Epithelial cell of proximal tubule (primary cell): ENCODE data around the gene CCDC57. TPM values are rescaled to one million over a fixed set of nuclear protein-coding genes. Genes with fewer than 3 reads are reported as not detected.

Experiments used
- DNase-seq: peaks from one replicate; pipeline ENCODE4 v3.0.0-alpha.2; 2011; ENCODE audit warnings: low read depth
- H3K4me3 ChIP-seq: 2 replicates; pipeline ENCODE4 v1.5.1; 2011; ENCODE audit warnings: low read depth, mild to moderate bottlenecking, low read length
- total RNA-seq: library from RNA; depleted of rRNA; stranded (reverse); fragments of >200 nt; gene quantifications from 2 replicates; pipeline ENCODE4 v1.2.3, GENCODE V29; 2015
- TF ChIP-seq, protein P1 (sequence below): conservative IDR thresholded peaks from 2 replicates; pipeline ENCODE4 v1.5.1; 2012; ENCODE audit warnings: low read depth, mild to moderate bottlenecking, low read length

Gene CCDC57
- total RNA-seq, 1 donor from 2014 or later, result 10.8 TPM

DNA sequence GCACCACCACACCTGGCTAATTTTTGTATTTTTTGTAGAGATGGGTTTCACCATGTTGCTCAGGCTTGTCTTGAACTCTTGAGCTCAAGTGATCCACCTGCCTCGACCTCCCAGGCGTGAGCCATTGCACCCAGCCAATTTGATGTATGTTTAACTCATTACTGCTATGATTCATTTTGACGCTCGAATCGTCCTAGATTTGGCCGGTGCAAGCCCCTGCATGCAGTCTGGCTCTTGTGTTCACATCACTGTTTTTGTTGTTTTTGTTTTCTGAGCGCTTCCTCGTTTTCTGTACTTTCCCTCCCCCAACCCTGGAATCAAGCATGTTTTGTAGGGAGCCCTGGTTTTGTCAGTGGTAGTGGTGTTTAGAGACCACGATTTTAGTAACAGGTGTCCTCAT lies 139.2 kb downstream of the CCDC57 start:
- DNase-seq, result no peak
- H3K4me3 ChIP-seq, result no peak overlapping the region
- TF ChIP-seq, protein P1, sequence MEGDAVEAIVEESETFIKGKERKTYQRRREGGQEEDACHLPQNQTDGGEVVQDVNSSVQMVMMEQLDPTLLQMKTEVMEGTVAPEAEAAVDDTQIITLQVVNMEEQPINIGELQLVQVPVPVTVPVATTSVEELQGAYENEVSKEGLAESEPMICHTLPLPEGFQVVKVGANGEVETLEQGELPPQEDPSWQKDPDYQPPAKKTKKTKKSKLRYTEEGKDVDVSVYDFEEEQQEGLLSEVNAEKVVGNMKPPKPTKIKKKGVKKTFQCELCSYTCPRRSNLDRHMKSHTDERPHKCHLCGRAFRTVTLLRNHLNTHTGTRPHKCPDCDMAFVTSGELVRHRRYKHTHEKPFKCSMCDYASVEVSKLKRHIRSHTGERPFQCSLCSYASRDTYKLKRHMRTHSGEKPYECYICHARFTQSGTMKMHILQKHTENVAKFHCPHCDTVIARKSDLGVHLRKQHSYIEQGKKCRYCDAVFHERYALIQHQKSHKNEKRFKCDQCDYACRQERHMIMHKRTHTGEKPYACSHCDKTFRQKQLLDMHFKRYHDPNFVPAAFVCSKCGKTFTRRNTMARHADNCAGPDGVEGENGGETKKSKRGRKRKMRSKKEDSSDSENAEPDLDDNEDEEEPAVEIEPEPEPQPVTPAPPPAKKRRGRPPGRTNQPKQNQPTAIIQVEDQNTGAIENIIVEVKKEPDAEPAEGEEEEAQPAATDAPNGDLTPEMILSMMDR, result no peak

DNA sequence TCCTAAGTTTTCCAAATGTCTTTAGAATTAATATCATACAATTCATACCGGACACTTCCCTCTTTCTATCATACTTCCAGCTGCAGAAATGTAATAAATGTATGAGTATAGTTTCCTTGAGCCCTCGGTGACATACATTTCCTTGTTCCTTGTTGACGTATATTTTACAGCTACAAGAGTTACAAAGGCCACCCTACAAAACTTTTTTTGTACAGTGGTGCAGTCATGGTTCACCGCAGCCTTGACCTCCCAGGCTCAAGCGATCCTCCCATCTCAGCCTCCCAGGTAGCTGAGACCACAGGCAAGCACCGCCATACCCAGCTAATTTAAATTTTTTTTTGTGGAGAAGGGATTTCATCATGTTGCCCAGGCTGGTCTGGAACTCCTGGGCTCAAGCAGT lies 139.8 kb downstream of the CCDC57 start:
- no peak for DNase-seq
- TF ChIP-seq, protein P1, result no peak
- no peak overlapping the region for H3K4me3 ChIP-seq

DNA sequence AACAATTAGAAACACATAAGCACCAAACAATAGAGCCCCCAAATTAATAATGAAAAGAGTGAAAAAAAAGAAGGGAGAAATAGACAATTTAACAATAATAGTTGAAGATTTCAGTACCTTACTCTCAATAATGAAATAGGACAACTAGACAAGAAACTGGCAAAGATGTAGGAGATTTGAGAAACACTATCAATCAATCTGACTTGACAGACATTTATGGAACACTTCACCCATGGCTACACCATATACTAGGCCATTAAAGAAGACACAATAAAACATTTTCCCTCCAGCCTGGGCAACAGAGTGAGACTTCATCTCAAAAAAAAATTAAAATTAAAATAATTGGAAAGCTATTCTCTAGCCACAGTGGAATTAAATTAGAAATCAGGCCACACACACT lies 142.0 kb downstream of the CCDC57 start:
- H3K4me3 ChIP-seq, result no peak overlapping the region
- TF ChIP-seq, protein P1, result no peak
- DNase-seq, result no peak

DNA sequence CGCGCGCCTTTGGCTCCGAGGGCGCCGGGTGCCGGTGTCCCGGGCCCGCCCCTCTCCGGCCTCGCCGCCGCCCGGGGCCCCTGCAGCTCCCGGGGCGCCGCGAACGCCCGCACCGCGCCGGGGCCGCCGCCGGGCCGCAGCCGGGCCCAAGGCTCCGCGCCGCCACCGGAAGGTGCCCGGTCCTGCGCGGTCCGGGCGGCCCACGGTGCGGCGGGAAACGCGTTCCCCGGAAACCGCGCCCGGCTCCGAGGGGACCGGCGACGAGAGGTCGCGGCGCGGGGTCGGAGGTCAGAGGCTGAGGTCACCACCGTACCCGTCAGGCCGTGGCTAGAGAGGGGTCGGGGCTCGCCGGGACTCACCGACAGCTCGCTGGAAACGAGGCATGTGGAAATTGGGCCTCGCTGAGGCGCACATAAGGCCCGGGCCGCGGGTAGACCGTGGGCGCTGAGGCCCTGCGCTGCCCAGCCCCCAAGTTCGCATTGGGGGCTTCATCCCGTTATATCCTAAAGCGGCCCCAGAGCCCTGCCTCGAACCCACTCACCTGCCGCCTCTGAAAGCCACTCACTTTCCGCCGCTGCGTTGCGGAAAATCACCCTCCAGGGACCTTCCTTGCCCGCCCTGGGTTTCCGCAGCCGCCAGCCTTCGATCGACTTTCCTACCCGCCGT lies 146.9 kb downstream of the CCDC57 start, which contains the start of gene DUS1L:
Gene DUS1L (minus strand): TSS at position 167 of the 666 bp plus-strand sequence. CDS start 745 bp downstream, outside the sequence.
- H3K4me3 ChIP-seq, result peak within 1 kb of the TSS; percentile 91
- TF ChIP-seq, protein P1, result no peak
- no peak for DNase-seq

DNA sequence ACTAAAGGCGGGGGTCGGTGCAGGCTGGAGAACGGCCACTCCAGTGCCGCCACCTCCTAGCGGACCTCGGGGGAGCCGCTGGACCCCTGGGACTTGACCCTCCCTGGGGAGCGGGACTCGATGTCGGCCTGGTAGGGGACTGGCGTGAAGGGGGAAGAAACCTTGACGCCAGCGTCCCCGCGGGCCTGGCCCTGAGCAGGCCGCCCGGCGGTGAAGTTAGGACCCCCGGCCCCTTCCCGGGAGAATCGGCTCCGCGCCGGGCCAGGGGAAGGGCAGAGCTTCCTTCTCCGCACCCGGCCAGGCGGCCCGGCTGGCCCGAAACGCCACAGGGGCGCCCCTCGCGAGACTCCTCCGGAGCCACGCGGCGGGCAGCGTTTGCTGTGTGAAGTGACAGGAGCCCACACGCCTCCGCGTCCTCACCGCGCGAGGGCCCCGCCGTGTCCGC lies 147.4 kb downstream of the CCDC57 start:
- H3K4me3 ChIP-seq, result peak overlapping the region; percentile 91
- TF ChIP-seq, protein P1, result no peak
- DNase-seq, result no peak

DNA sequence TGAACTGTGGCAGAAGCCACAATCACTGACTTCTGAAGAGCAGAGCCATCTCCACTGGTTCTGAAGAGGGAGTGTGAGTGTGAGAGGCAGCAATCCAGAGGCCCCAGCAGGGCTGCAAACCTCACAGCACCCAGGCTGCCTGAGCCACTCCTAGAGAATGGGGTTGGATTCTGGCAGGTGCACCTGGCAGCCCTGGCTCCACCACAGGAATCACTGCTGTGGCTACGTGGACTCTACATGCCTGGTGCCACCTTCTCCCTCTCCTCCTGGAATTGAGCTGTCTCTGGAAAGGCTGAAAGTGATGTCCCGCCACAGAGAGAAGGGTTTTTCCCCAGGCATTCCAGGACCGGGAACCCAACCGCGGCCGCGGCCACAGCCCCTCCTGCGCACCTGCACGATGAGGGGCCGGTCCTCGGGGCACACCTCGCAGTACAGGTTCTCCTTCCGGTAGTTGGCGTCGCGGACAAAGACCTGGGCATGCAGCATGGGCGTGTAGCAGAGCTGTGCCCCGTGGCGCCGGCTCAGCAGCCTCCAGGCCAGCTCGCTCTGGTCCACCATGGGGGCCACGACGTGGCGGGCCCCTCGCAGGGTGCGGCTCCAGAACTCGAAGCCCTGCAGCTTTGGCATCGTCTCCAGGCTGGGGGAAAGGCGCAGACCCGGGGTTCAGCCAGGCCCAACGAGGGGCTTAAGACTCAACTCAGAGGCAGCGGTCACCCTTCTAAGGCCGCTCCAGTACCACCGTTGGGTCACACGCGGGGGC lies 148.0 kb downstream of the CCDC57 start:
- DNase-seq, result no peak
- TF ChIP-seq, protein P1, result no peak
- peak overlapping the region; percentile 91 for H3K4me3 ChIP-seq
